ENCODE data around the gene PMPCA.

DNA sequence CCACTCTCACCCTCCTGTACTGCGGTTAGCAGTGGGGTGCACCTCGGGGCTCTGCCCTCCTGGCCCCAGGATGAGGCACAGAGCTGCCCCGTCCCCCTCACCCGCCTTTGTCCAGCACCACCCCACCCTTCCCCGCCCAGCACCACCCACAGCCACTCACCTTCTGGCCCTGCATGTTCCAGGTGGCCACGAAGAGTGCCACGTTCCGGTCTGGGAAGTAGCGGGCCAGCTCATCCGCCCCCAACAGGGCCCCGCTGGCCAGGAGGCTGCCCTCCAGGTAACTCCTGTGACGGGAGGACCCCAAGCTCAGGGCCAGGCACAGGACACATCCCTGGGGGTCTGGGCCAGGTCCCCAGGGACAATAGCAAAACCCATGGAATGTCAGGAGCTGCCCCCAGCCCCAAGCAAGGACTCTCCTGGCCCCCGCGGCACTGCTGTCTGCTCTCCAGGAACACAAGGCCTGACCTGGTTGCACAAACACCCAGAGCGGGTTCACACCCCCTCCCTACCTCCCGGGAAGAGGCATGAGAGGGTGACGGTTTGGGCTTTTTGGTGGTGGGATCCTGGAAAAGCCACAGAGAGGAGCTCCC, 24.2 kb downstream of the PMPCA start:
- TF ChIP-seq, protein P1, sequence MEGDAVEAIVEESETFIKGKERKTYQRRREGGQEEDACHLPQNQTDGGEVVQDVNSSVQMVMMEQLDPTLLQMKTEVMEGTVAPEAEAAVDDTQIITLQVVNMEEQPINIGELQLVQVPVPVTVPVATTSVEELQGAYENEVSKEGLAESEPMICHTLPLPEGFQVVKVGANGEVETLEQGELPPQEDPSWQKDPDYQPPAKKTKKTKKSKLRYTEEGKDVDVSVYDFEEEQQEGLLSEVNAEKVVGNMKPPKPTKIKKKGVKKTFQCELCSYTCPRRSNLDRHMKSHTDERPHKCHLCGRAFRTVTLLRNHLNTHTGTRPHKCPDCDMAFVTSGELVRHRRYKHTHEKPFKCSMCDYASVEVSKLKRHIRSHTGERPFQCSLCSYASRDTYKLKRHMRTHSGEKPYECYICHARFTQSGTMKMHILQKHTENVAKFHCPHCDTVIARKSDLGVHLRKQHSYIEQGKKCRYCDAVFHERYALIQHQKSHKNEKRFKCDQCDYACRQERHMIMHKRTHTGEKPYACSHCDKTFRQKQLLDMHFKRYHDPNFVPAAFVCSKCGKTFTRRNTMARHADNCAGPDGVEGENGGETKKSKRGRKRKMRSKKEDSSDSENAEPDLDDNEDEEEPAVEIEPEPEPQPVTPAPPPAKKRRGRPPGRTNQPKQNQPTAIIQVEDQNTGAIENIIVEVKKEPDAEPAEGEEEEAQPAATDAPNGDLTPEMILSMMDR (IDR thresholded peaks at IDR 0.05; ENCODE audit: low read depth, low read length, missing input control), result no peak
- no peak for TF ChIP-seq SP1 (IDR thresholded peaks at IDR 0.05)
- TF ChIP-seq, protein P2, sequence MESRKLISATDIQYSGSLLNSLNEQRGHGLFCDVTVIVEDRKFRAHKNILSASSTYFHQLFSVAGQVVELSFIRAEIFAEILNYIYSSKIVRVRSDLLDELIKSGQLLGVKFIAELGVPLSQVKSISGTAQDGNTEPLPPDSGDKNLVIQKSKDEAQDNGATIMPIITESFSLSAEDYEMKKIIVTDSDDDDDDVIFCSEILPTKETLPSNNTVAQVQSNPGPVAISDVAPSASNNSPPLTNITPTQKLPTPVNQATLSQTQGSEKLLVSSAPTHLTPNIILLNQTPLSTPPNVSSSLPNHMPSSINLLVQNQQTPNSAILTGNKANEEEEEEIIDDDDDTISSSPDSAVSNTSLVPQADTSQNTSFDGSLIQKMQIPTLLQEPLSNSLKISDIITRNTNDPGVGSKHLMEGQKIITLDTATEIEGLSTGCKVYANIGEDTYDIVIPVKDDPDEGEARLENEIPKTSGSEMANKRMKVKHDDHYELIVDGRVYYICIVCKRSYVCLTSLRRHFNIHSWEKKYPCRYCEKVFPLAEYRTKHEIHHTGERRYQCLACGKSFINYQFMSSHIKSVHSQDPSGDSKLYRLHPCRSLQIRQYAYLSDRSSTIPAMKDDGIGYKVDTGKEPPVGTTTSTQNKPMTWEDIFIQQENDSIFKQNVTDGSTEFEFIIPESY (IDR thresholded peaks at IDR 0.05), result no peak
- no peak for TF ChIP-seq YY1 (IDR thresholded peaks at IDR 0.05)
- TF ChIP-seq REST (IDR thresholded peaks at IDR 0.05), result no peak
- TF ChIP-seq, protein P3, sequence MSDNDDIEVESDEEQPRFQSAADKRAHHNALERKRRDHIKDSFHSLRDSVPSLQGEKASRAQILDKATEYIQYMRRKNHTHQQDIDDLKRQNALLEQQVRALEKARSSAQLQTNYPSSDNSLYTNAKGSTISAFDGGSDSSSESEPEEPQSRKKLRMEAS (IDR thresholded peaks at IDR 0.05), result no peak
- TF ChIP-seq GABPA (IDR thresholded peaks at IDR 0.05 in 1 of 2, conservative IDR thresholded peaks at IDR 0.05 in 1 of 2), result no peak
- TF ChIP-seq ATF3 (IDR thresholded peaks at IDR 0.05), result no peak

Measured in liver (tissue), 3 donors.